Small intestine (tissue), 7 donors: ENCODE measurements around the gene MEGF6. TPM values are rescaled to one million over a fixed set of nuclear protein-coding genes. Genes with fewer than 3 reads are reported as not detected.

ENCODE experiments used
- DNase-seq, 2 donors: peaks; one replicate each; pipeline versions ENCODE4 v3.0.0 to v3.0.0-alpha.2; 2013
- FAIRE-seq: peaks from 2 replicates; lab custom pipeline; 2012; peaks lifted over from hg19 to GRCh38; lab: Jason Lieb, UNC
- H3K27ac ChIP-seq, 3 donors: one replicate each; pipeline ENCODE4 v1.5.1; 2013; ENCODE audit warnings: low read length in 2 of 3, mild to moderate bottlenecking in 2 of 3, control low read depth in 1 of 3, inconsistent platforms in 1 of 3, low read depth in 1 of 3, moderate library complexity in 1 of 3
- H3K27me3 ChIP-seq, 3 donors: one replicate each; pipeline ENCODE4 v1.6.1; 2013; ENCODE audit warnings: low read length in 3 of 3, inconsistent platforms in 1 of 3; ENCODE audit not compliant: control insufficient read depth in 3 of 3, insufficient read depth in 3 of 3
- H3K36me3 ChIP-seq, 3 donors: one replicate each; pipeline ENCODE4 v1.6.1; 2013; ENCODE audit warnings: low read length in 3 of 3, inconsistent platforms in 1 of 3, low read depth in 1 of 3, mild to moderate bottlenecking in 1 of 3, moderate library complexity in 1 of 3; ENCODE audit not compliant: control insufficient read depth in 3 of 3, insufficient read depth in 2 of 3
- H3K4me1 ChIP-seq, 3 donors: one replicate each; pipeline ENCODE4 v1.6.1; 2013; ENCODE audit warnings: low read length in 2 of 3, inconsistent platforms in 1 of 3, low read depth in 1 of 3, mild to moderate bottlenecking in 1 of 3, moderate library complexity in 1 of 3; ENCODE audit not compliant: control insufficient read depth in 3 of 3, insufficient read depth in 2 of 3
- H3K4me3 ChIP-seq, 3 donors: one replicate each; pipeline ENCODE4 v1.5.1; 2013; ENCODE audit warnings: low read length in 3 of 3, control low read depth in 1 of 3, inconsistent platforms in 1 of 3, low read depth in 1 of 3, mild to moderate bottlenecking in 1 of 3, moderate library complexity in 1 of 3
- H3K9me3 ChIP-seq, 2 donors: one replicate each; pipeline ENCODE4 v1.6.1; 2013; ENCODE audit warnings: low read depth in 1 of 2, low read length in 1 of 2; ENCODE audit not compliant: control insufficient read depth in 2 of 2, insufficient read depth in 1 of 2
- WGBS, 3 donors: extraction: QIAGEN DNeasy Blood & Tissue Kit; methylation state at CpG; one replicate each; pipeline ENCODE4 v1.1.7; 2013; 5-methylcytosine and 5-hydroxymethylcytosine counted together
- polyA plus RNA-seq, 4 donors: library from polyadenylated mRNA; stranded (reverse) in 3 of 4; unstranded in 1 of 4; fragments of 200-250 nt in 3 of 4; fragments of 120-200 nt in 1 of 4; gene quantifications; one replicate each; pipeline versions ENCODE4 v1.2.1 to v1.2.3, GENCODE V29; 2013
- donor health status: healthy with polysubstance abuse.
- donor health status: control.
- donor health status: control.
- donor health status: Bipolar disorder and iron deficiency.
- donor health status: healthy.

MEGF6 gene
- polyA plus RNA-seq, 4 donors = 0.45 to 5.8 (median 3.7) TPM

DNA sequence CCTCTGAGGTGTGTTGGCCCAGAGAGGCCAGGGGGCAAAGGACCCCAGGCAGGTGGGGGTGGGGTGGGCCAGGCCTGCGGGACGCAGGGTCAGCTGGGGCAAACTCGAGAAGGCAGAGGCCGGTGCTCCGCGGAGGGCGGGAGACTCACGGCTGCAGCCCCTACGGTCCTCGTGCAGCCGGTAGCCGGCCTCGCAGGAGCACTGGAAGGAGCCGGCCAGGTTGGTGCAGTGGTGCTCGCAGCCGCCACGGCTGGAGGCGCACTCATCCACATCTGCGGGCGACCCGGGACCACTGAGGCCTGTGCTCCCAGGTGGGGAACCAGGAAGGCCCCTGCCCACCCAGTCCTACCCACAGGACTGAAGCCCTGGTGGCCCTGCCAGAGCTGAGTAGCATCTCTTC is 101.6 kb downstream of the MEGF6 start:
- no peak for FAIRE-seq
- 92% methylated on average over 6 to 21 of the region's 21 CpGs for WGBS, 3 donors

DNA sequence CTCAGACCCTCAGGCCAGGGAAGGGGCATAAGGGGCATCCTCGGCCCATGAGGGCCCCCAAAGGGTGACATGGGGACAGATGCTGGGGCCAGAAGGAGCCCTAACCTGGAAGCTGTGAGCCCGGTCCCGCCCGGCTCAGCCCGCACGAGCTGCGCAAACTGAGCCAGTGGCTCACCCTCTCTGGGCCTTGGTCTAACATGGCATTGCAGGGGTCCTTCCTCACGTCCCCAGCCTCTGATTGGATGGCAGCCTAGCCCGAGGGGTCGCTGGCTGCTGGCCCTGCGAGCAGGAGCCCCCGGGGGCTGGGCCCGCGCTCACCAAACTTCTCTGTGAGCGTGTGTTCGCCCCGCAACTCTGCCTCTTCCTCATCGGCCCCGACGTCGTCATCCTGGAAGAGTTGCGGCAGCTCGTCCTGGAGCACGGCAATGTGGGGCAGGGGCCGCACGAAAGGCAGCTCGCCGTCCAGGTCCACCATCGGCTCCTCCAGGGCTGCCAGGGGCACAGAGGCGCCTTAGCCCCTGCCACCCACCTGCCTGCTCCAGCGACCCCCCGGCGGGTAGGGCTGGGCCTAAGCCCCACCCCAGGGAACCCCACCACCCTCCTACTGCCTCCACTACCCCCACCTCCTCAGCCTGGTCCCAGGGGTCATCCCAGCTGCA is 102.4 kb downstream of the MEGF6 start:
- Histone ChIP-seq H3K4me1 (no peaks in the 10 kb centered on the region), H3K27me3 (no peaks in the 10 kb centered on the region), H3K36me3 (peaks cover 0 to 3% (median 0%) of the 10 kb centered on the region in 3 donors), H3K9me3 (peaks cover 0 to 2% of the 10 kb centered on the region in 2 donors), H3K27ac (no peak overlapping the region), H3K4me3 (no peak overlapping the region)
- DNase-seq (no peak), FAIRE-seq (no peak)
- 94% methylated on average over 31 to 33 of the region's 33 CpGs for WGBS, 3 donors

More for the DNA sequence above, 101.6 kb downstream of the MEGF6 start:
- peaks cover 0 to 3% (median 0%) of the 10 kb centered on the region in 3 donors for H3K36me3 ChIP-seq
- H3K4me1 ChIP-seq = no peaks in the 10 kb centered on the region
- no peaks in the 10 kb centered on the region for H3K27me3 ChIP-seq
- DNase-seq = no peak
- H3K4me3 ChIP-seq = no peak overlapping the region
- H3K27ac ChIP-seq = no peak overlapping the region
- peaks cover 0 to 2% of the 10 kb centered on the region in 2 donors for H3K9me3 ChIP-seq

DNA sequence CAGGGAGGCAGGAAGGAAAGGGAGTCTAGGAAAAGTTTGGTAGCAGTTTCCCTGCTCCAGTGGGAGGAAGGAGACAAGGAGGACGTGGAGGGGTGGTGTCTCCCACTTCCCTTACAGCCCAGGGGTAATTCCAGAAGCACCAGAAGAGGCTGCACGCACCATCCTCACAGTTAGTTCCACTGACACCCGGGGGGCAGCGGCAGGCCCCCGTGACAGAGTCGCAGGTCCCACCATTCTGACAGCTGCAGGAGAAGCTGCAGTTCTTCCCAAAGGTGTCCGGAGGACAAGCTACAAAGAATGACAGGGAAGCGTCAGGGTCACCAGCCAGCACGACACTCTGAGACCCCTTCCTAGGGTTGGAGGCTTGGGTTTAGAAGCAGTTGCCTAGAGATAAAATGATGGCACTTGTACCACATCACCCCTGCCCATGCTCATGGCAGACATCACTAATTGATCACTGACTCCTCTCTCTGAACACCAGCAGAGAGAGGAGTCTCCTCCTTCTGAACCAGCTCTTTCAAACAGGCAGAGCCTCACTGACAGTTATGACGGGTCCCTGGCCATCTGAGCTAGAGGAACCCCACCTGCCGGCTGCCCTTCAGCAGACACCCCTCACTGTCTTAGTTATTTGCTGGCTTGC is 103.6 kb downstream of the MEGF6 start:
- H3K9me3 ChIP-seq = peaks cover 0 to 1% of the 10 kb centered on the region in 2 donors
- no peak overlapping the region for H3K27ac ChIP-seq
- WGBS, 3 donors = 81 to 88% (median 87%) methylated on average over 11 of the region's 11 CpGs
- no peak overlapping the region for H3K4me3 ChIP-seq
- no peak for DNase-seq
- H3K4me1 ChIP-seq = no peaks in the 10 kb centered on the region
- no peaks in the 10 kb centered on the region for H3K27me3 ChIP-seq
- peaks cover 0 to 3% (median 0%) of the 10 kb centered on the region in 3 donors for H3K36me3 ChIP-seq
- FAIRE-seq = no peak

DNA sequence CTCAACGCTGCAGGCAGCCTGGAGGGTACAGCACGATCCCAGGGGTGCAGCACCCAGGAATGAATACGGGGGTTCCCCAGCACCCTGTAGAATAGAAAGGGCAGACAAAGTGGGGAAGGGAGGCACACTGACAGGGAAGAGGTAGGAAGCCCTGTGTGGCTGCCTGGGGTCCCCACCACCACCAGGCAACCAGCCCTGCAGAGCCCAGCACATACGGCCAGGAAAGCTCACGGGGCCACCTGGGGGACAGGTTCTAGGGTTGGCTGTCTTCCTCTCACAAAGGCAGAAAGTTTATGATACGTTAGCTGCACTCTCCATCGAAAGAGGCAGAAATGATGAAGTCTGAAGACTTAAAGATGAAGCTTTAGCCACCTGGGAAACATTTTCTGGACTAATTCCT is 104.4 kb downstream of the MEGF6 start:
- FAIRE-seq = no peak
- Histone ChIP-seq H3K27me3 (no peaks in the 10 kb centered on the region), H3K27ac (no peak overlapping the region)

DNA sequence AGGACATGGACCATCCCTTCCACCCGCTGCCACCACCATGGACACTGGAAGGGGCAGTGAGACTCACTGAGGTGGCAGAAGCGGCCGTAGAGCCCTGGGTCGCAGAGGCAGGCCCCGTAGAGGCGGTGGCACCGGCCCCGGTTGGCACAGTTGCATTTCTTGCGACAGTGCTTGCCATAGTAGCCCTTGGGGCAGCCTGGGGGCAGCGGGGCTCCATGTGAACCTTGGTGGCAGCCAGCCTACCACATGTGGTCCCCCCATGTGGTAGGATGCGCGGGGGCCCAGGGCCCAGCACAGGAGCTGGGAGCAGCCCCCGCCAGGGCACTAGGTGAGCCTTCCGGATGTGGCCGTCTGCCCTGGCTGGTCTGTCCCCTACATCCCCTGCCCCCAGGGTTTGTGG is 105.3 kb downstream of the MEGF6 start:
- H3K4me3 ChIP-seq = no peak overlapping the region
- DNase-seq = no peak

More for the DNA sequence above, 104.4 kb downstream of the MEGF6 start:
- no peaks in the 10 kb centered on the region for H3K4me1 ChIP-seq
- 68 to 91% (median 81%) methylated on average over 7 of the region's 7 CpGs for WGBS, 3 donors
- H3K9me3 ChIP-seq = no peaks in the 10 kb centered on the region
- H3K4me3 ChIP-seq = no peak overlapping the region
- DNase-seq = no peak
- H3K36me3 ChIP-seq = peaks cover 0 to 3% (median 0%) of the 10 kb centered on the region in 3 donors

DNA sequence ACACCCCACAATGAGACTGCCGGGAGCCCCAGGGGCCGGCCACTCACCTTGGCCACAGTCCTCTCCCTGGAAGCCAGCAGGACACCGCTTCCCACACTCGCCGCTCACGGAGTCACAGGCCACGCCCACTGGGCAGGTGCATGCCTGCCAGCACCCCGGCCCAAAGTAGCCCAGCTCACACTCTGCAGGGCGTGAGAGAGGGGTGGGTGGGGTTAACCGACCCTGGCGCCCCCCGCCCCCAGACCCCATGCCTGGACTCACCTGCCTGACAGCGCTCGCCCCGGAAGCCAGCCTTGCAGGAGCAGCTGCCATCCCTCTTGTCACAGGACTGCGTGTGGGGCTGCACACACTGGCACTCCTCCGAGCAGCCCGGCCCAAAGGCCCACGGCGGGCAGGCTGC is 106.1 kb downstream of the MEGF6 start:
- WGBS, 3 donors = 49 to 79% (median 51%) methylated on average over 18 to 20 of the region's 20 CpGs
- FAIRE-seq (no peak), DNase-seq (no peak)
- H3K4me3 ChIP-seq = no peak overlapping the region
- H3K9me3 ChIP-seq = no peaks in the 10 kb centered on the region
- peaks cover 0 to 3% (median 0%) of the 10 kb centered on the region in 3 donors for H3K36me3 ChIP-seq
- no peak overlapping the region for H3K27ac ChIP-seq
- H3K4me1 ChIP-seq = no peaks in the 10 kb centered on the region
- no peaks in the 10 kb centered on the region for H3K27me3 ChIP-seq

More for the DNA sequence above, 105.3 kb downstream of the MEGF6 start:
- Histone ChIP-seq H3K27ac (no peak overlapping the region), H3K36me3 (peaks cover 0 to 3% (median 0%) of the 10 kb centered on the region in 3 donors), H3K4me1 (no peaks in the 10 kb centered on the region), H3K27me3 (no peaks in the 10 kb centered on the region), H3K9me3 (no peaks in the 10 kb centered on the region)
- 94 to 95% (median 94%) methylated on average over 11 to 15 of the region's 15 CpGs for WGBS, 3 donors
- no peak for FAIRE-seq

DNA sequence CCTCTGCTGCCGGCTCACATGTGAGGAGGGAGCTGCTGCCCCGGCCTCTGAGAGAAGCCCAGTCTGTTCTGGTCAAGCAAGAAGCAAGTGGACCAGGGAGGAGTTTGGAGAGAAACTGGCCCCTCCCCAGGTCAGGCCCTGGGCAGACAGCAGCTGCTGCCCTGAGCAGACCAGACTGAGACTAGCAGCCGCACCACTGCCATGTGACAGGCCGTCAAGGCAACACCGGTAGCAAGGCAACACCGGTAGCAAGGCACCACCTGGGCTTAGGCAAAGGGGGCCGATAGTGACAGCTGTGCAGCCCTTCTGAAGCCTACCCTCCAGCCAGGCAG is 106.5 kb downstream of the MEGF6 start:
- no peaks in the 10 kb centered on the region for H3K4me1 ChIP-seq
- no peaks in the 10 kb centered on the region for H3K27me3 ChIP-seq
- no peak overlapping the region for H3K27ac ChIP-seq
- H3K9me3 ChIP-seq = no peaks in the 10 kb centered on the region
- FAIRE-seq (no peak), DNase-seq (no peak)
- peaks cover 0 to 3% (median 0%) of the 10 kb centered on the region in 3 donors for H3K36me3 ChIP-seq
- no peak overlapping the region for H3K4me3 ChIP-seq
- 62 to 87% (median 74%) methylated on average over 7 of the region's 7 CpGs for WGBS, 3 donors

DNA sequence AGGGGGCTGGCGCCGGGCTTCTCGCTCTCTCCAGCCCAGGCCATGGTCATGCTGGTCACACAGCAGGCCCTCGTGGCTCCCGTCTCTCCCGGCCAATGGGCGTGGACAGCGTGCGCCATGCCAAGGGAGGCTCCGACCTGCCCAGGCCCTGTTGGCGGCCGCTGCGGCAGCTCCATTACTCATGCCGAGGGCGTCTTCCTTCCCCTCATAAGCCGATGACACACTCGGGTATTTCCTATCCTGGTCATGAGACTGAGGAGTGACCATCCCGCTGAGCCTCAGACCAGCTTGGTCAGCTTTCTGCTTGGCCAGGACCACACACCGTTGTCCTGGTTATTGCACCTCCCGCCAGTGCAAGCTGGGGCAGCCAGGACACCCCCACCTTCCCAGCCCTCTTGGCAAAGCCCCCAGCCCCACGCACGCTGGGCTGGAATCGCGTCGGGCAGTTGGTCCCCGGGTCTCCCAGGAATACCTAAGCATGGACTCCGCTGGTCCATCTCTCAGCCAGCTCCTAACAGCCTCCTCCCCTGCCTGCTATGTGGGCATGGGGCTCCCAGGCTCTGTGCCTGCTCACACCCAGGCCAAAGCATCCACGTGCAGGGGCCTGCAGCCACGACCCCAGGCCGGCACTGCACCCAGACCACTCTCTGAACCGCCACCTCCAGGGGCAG is 107.0 kb downstream of the MEGF6 start:
- Histone ChIP-seq H3K36me3 (peaks cover 0 to 3% (median 0%) of the 10 kb centered on the region in 3 donors), H3K27ac (no peak overlapping the region), H3K27me3 (no peaks in the 10 kb centered on the region), H3K9me3 (no peaks in the 10 kb centered on the region), H3K4me3 (no peak overlapping the region), H3K4me1 (no peaks in the 10 kb centered on the region)
- FAIRE-seq (no peak), DNase-seq (no peak)
- WGBS, 3 donors = 81 to 84% (median 83%) methylated on average over 27 to 31 of the region's 31 CpGs
